Keratinocyte (primary cell): ENCODE results near the gene ZNF264. TPM values are rescaled to one million over a fixed set of nuclear protein-coding genes. Genes with fewer than 3 reads are reported as not detected.
"Not testable (repeated sequence)": the region's sequence is repeated elsewhere in the genome, so short reads cannot be mapped to it uniquely, and the experiment has no call there.

ENCODE experiments used
- DNase-seq: peaks from one replicate; pipeline ENCODE4 v3.0.0-alpha.2; 2011; ENCODE audit warnings: low read depth, missing footprints, low spot score
- FAIRE-seq: peaks from 2 replicates; lab custom pipeline; 2011; peaks lifted over from hg19 to GRCh38; lab: Jason Lieb, UNC
- H2AFZ ChIP-seq: 2 replicates; pipeline ENCODE4 v1.6.0; 2012; ENCODE audit warnings: low read length, control low read depth, inconsistent platforms; ENCODE audit not compliant: control insufficient read depth
- H3K27ac ChIP-seq: 2 replicates; pipeline ENCODE4 v1.5.1; 2011; ENCODE audit warnings: low read length; ENCODE audit not compliant: control insufficient read depth, insufficient read depth
- H3K27me3 ChIP-seq: 3 replicates; pipeline ENCODE4 v1.6.0; 2011; ENCODE audit warnings: low read length; ENCODE audit not compliant: control insufficient read depth, insufficient read depth; ENCODE audit errors: extremely low read depth
- H3K36me3 ChIP-seq, 2 experiments: 2 replicates in 1 of 2; 3 replicates in 1 of 2; pipeline ENCODE4 v1.5.1; 2011; ENCODE audit warnings: low read length in 2 of 2, mild to moderate bottlenecking in 1 of 2; ENCODE audit not compliant: control insufficient read depth in 2 of 2, insufficient read depth in 2 of 2; ENCODE audit errors: extremely low read depth in 1 of 2
- H3K4me1 ChIP-seq: 3 replicates; pipeline ENCODE4 v1.5.1; 2011; ENCODE audit warnings: low read length; ENCODE audit not compliant: control insufficient read depth, insufficient read depth; ENCODE audit errors: extremely low read depth
- H3K4me2 ChIP-seq: 3 replicates; pipeline ENCODE4 v1.6.0; 2011; ENCODE audit warnings: low read depth, low read length; ENCODE audit not compliant: control insufficient read depth, insufficient read depth; ENCODE audit errors: extremely low read depth
- H3K4me3 ChIP-seq, 3 experiments: fragments of 200-600 bp in 1 of 3; sonication (generic) in 1 of 3; 2 replicates in 2 of 3; 3 replicates in 1 of 3; pipeline ENCODE4 v1.5.1; 2011 to 2016; ENCODE audit warnings: low read length in 3 of 3, mild to moderate bottlenecking in 3 of 3, control low read depth in 2 of 3, inconsistent platforms in 1 of 3, low read depth in 1 of 3, mixed read lengths in 1 of 3, mixed run types in 1 of 3, moderate library complexity in 1 of 3; ENCODE audit not compliant: control insufficient read depth in 2 of 3, insufficient read depth in 2 of 3; ENCODE audit errors: extremely low read depth in 1 of 3
- H3K79me2 ChIP-seq: 2 replicates; pipeline ENCODE4 v1.6.0; 2012; ENCODE audit warnings: low read length; ENCODE audit not compliant: control insufficient read depth, insufficient read depth
- H3K9ac ChIP-seq: 3 replicates; pipeline ENCODE4 v1.6.0; 2011; ENCODE audit warnings: low read length; ENCODE audit not compliant: control insufficient read depth, insufficient read depth; ENCODE audit errors: extremely low read depth
- H3K9me1 ChIP-seq: 3 replicates; pipeline ENCODE4 v1.6.0; 2011; ENCODE audit warnings: low read length; ENCODE audit not compliant: control insufficient read depth, insufficient read depth; ENCODE audit errors: extremely low read depth
- H3K9me3 ChIP-seq: 2 replicates; pipeline ENCODE4 v1.5.1; 2012; ENCODE audit warnings: low read depth, low read length; ENCODE audit not compliant: control insufficient read depth
- H4K20me1 ChIP-seq: 3 replicates; pipeline ENCODE4 v1.6.0; 2011; ENCODE audit warnings: low read length; ENCODE audit not compliant: control insufficient read depth, insufficient read depth; ENCODE audit errors: extremely low read depth
- CTCF ChIP-seq, 3 experiments: IDR thresholded peaks in 1 of 3; conservative IDR thresholded peaks in 1 of 3; optimal IDR thresholded peaks in 1 of 3; 2 replicates in 2 of 3; 3 replicates in 1 of 3; pipeline versions ENCODE3 to v1.5.1; 2011; ENCODE audit warnings: low read length in 3 of 3, mild to moderate bottlenecking in 3 of 3, moderate library complexity in 2 of 3, control low read depth in 1 of 3, inconsistent platforms in 1 of 3; ENCODE audit not compliant: insufficient read depth in 2 of 3; ENCODE audit errors: extremely low read depth in 1 of 3
- EZH2 ChIP-seq: IDR thresholded peaks from one replicate; pipeline ENCODE4 v1.6.1; 2012; ENCODE audit warnings: inconsistent platforms, mild to moderate bottlenecking, low read length, moderate library complexity
- dilution Hi-C: fragments of 300-500 bp; cut with MboI; formaldehyde crosslinking; loops from one replicate; pipeline ENCODE4 v1.7.0; 2020; ENCODE audit warnings: low sequenced_read_pairs; ENCODE audit not compliant: extremely low pct_ligation_motif_present
- polyA plus RNA-seq, 5 experiments: library from polyadenylated mRNA; depleted of rRNA in 3 of 5; stranded (reverse) in 3 of 5; stranded (forward) in 1 of 5; unstranded in 1 of 5; fragments of >200 nt; gene quantifications; 1 replicate in 1 of 5; 2 replicates in 3 of 5; 3 replicates in 1 of 5; pipeline versions ENCODE4 v1.2.1 to v1.2.3, GENCODE V29; 2011 to 2012; ENCODE audit warnings: missing spikeins in 2 of 5, low read depth in 1 of 5, low replicate concordance in 1 of 5

Gene ZNF264
- polyA plus RNA-seq, 1 donor (not counting 4 experiments of a cell fraction or from before 2014, with no cell fraction given), result 7.4 TPM

- no peak overlapping the region for H3K27ac ChIP-seq
- dilution Hi-C loops, result no loop called here
- no peaks in the 10 kb centered on the region for H3K79me2 ChIP-seq
- H2AFZ ChIP-seq, result no peak overlapping the region
- no peaks in the 10 kb centered on the region for H4K20me1 ChIP-seq
- no peak overlapping the region for H3K4me2 ChIP-seq
- H3K9me1 ChIP-seq, result no peaks in the 10 kb centered on the region
- FAIRE-seq, result no peak
- no peak for DNase-seq
- H3K36me3 ChIP-seq, result peaks cover 28 to 34% of the 10 kb centered on the region in 2 experiments
- H3K9me3 ChIP-seq, result no peaks in the 10 kb centered on the region
- no peak overlapping the region for H3K4me3 ChIP-seq
- H3K4me1 ChIP-seq, result no peaks in the 10 kb centered on the region
- H3K27me3 ChIP-seq, result no peaks in the 10 kb centered on the region
- H3K9ac ChIP-seq, result no peak overlapping the region
- no peak for TF ChIP-seq EZH2
- TF ChIP-seq CTCF (optimal IDR thresholded peaks at IDR 0.05 in 1 of 3, IDR thresholded peaks at IDR 0.05 in 1 of 3, conservative IDR thresholded peaks at IDR 0.05 in 1 of 3; ENCODE audit: extremely low read depth in 1 of 3, insufficient read depth in 2 of 3, low read length in 3 of 3), result no peak
Observed at GRCh38 chr19:57249329-57249728, 58.0 kb downstream of the ZNF264 start.

- H3K36me3 ChIP-seq, result peaks cover 12 to 16% of the 10 kb centered on the region in 2 experiments
- H3K4me2 ChIP-seq, H4K20me1 ChIP-seq, H3K4me1 ChIP-seq, H3K9me3 ChIP-seq, H3K9me1 ChIP-seq, H3K27ac ChIP-seq, H3K4me3 ChIP-seq, H3K27me3 ChIP-seq, H3K79me2 ChIP-seq, dilution Hi-C loops, H3K9ac ChIP-seq, H2AFZ ChIP-seq, FAIRE-seq, DNase-seq: not testable (repeated sequence)
Observed at GRCh38 chr19:57253767-57254166, 62.5 kb downstream of the ZNF264 start.

- Histone ChIP-seq H2AFZ (no peak overlapping the region), H3K27me3 (no peaks in the 10 kb centered on the region), H3K36me3 (no peaks in the 10 kb centered on the region), H3K4me1 (no peaks in the 10 kb centered on the region), H3K9me1 (no peaks in the 10 kb centered on the region), H3K27ac (no peak overlapping the region), H3K4me2 (no peak overlapping the region), H4K20me1 (no peaks in the 10 kb centered on the region), H3K79me2 (no peaks in the 10 kb centered on the region), H3K4me3 (no peak overlapping the region), H3K9ac (no peak overlapping the region), H3K9me3 (no peaks in the 10 kb centered on the region)
- FAIRE-seq, result no peak
- dilution Hi-C loops, result no loop called here
- DNase-seq, result no peak
- TF ChIP-seq EZH2, result no peak
- no peak for TF ChIP-seq CTCF (optimal IDR thresholded peaks at IDR 0.05 in 1 of 3, IDR thresholded peaks at IDR 0.05 in 1 of 3, conservative IDR thresholded peaks at IDR 0.05 in 1 of 3; ENCODE audit: extremely low read depth in 1 of 3, insufficient read depth in 2 of 3, low read length in 3 of 3)
Observed at GRCh38 chr19:57262044-57262443, 70.7 kb downstream of the ZNF264 start.
